ENCODE data around the gene RBM44.

RBM44 gene

DNA sequence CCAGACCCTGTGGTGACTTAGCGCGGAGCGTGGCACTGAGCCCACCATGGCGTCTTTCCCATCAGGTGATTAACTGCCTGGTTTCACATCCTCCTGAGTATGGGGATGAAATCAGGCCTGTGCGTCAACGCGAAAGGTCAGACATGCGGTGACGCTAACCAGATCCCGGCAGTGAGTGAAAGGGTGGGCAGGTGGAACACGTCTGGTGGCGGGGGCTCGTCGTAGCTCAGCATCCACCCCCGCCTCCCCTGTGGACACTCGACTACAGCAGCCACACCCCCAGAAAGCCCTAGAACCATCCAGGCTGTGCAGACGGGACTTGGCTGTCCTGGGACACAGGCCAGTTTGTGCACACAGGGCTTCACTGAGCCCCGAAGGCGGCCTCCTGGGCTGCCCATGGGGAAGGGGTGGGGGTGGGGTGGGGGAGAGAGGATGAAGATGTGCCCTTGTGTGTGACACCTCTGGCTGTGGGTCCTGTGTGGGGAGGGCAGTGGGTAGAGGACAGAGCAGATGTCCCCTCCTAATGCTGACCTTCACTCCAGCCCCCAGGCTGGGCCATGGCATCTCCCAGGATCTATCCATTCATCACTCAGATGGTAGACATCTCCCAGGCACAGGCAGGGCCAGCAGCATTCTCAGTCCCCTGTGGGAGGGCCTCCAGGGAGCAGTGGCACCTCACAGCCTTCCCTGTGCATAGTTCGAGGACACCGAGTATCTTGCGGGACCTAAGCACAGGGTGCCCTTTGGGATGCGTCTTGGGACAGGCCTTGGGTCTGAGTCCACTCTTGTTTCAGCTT lies 88.3 kb downstream of the RBM44 start:
- no peak for DNase-seq

GRCh38 chr2:237888389-237888788 lies 89.8 kb downstream of the RBM44 start:
- peak; percentile 88 for DNase-seq

GRCh38 chr2:237889016-237889415 lies 90.4 kb downstream of the RBM44 start:
- no peak for DNase-seq

GRCh38 chr2:237889811-237890210 lies 91.2 kb downstream of the RBM44 start:
- DNase-seq = no peak

Data from suppressor macrophage treated with lipopolysaccharide for 4 hours (primary cell).